GM19043 (cell line): Measurements from ENCODE around the gene IL17REL.

ENCODE experiments used
- ATAC-seq: cut with Tn5 transposase; IDR thresholded peaks from one replicate; pipeline ENCODE4 v1.9.1; 2021; ENCODE audit warnings: low read depth; ENCODE audit not compliant: unreplicated experiment

IL17REL gene

DNA sequence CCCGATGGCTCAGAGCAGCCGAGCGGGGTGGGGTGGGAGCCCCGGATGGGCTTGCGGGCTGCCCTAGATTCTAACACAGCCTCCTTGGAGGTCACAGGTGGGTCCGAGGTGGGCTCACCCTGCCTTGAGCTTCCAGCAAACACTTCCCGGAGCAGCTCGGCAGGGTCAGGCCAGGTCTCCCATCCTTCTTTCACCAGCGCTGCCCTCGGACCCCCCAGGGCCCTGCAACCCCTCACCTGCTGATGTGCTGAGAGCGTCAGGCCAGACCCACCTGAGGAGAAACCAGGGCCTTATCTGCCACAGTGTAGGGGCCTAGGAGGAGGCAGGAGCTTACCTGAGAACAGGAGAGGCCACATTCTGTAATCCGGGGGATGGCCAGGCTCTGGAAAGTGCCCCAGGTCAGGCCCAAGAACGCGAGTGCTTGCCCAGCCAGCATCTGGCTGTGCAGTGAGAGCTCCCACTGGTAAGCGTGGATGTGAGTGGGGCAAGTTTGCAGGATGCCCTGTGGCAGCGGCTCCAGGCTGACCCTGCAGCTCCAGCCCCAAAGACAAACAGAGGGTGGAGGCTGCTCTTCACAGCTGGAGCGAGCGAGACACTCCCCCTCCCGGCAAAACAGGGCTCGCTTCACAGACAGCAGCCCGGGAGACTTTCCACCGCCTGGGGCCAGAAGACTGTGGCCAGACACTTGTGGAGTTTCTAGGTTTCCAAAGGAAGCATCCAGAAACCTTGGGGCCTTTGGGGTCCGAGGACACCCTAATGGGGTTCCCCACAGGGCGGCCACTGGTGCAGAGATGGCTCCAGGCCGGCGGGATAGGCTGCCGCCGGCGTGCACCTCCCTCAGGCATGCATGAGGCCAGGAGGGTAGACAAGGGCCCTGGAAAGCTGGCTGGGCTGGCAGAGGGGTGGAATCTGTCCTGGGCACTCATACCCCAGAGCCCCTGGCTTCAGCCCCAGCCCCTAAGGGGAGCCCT is at the start of gene IL17REL:
Gene IL17REL, minus strand, starts transcription at position 555 of the 971 bp plus-strand sequence. Its CDS starts 119 bp downstream, at position 436.
- ATAC-seq, result no peak

DNA sequence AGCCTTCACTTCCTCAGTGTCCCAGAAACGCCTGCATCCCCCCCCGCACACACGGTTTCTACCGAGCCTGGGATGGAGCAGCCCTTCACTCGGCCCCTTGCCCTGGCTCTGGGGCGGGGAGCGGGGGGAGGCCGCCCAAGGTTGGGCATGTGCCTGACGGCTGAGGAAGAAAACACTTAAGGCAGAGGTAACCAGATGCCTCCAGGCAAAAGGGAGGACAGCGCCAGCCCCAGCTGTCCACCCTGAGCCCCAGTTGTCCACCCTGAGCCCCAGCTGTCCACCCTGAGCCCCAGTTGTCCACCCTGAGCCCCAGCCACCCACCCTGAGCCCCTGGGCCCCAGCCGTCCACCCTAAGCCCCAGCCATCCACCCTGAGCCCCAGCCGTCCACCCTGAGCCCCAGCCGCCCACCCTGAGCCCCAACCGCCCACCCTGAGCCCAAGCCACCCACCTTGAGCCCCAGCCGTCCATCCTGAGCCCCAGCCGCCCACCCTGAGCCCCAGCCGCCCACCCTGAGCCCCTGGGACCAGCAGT is 49.3 kb upstream of the IL17REL start:
- ATAC-seq, result no peak

DNA sequence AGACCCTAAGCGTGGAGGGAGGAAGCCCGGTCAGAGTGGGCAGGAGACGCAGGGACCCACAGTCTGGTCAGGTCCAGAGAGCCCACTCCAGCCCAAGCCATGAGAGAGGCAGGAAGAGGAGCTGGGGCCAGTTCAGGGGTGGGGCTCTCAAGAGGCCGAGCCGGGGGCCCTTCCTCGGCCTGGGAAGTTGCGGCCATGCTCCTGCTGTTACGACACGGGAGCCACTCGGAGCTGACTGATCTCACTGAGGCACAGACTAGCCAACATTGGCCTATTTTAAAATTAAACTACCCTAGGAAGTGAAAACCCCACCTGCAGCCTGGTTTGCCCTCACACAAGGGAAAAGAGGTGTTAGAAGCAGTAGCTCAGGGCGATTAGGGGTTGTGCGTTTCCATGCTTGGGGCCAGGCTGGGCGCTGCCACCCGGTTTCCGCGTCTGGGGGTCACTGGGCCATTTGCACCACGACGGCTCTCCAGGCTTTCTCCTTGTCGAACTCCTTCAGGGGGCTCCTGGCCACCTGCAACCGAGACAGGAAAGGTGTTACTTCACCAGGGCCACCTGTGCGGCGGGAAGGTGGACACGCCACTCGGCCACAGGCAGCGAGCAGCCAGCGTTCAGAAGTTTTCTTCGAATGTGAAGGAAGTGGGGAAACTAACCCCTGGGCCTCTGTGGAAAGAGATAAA is 48.7 kb upstream of the IL17REL start:
- ATAC-seq, result no peak

DNA sequence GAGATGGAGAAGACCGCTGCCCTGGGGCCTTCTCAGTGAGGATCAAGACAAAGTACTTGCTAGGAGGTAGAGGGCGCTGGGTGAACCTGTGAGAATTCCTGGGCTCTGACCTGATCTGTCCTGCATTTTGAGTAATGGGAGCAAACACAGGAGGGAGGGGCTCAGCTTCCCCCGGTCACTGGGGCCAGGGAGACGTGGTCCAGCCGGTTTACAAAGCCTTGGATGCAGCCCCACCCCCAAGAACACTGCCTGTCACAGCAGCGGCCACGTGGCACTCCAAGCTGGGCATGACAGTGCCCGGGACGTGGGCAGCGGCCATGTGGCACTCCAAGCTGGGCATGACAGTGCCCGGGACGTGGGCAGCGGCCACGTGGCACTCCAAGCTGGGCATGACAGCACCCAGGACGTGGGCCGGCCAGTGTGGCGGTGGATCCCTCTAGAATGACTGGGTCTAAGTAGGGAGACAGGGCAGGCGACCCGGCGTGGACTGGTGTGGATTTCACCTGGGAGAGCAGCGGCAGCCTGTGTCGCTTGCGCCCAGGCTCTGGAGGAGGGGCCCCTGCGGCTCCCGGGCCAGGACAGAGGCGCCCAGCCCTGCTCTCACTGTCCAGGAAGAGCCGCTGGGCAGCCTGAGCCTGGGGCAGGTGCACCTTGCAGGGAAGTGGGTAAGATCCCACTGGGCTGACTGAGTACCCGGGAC is 48.0 kb upstream of the IL17REL start:
- ATAC-seq, result no peak

DNA sequence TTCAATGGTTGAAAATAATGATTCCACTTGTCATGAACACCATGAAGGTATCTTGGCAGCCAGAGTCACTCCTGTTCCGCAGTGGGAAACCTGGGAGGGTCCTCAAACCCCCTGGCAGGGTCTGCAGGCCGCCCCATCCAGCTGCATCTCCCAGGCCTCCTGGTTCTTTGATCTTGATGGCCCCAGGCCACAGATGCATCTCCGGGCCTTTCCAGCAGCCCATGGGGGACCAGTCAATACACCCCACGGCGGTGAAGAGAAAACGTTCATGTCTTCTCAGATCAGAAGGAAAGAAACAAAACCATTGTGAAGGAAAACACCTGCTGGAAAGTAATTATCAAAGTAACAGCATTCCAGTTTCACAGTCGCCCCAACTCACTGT is 47.3 kb upstream of the IL17REL start:
- ATAC-seq, result no peak

DNA sequence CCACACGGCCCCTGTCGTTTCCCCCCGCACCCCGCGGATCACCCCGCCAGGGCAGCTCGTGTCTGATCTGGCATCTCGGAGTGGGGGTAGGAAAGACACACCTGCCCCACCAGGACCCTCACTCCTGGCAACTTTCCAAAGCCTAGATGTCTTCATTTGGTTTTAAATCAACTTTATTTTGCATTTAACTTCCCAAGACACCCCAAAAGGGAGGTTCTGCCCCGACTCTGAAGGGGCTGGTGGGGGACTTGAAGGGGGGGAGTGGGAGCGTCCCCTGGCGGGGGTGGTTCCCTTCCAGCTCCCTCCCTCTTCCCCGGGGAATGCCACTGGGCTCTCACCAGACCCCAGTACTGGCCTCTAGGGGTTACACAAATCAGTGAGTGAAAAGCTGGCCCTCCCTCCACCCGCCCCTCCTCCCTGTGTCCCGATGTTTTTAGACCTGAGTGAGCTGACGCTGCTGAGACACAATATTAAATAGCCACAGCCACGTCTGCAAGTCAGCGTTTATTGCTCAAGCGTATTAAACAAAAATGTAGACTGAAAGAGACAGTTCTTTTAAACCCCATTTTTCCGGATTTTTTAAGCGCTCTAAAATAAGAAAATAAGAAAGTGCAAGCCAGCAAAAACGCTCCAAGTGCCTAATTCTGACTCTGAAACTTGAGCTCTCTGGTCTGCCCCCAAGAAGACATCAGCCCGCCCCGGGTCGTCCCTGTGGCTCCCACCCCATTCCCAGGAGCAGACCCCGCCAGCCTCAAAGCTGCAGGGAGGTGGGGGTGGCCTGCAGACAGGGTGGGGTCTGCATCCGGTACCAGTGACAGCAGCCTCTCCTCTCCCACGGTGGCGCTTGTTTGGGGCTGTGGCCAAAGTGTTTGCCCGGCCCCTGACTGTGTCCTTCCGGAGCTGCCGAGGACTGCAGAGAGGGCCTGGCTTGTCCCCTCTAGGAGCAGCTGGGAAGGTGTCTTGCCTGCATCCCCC is 46.6 kb upstream of the IL17REL start:
- ATAC-seq, result no peak

DNA sequence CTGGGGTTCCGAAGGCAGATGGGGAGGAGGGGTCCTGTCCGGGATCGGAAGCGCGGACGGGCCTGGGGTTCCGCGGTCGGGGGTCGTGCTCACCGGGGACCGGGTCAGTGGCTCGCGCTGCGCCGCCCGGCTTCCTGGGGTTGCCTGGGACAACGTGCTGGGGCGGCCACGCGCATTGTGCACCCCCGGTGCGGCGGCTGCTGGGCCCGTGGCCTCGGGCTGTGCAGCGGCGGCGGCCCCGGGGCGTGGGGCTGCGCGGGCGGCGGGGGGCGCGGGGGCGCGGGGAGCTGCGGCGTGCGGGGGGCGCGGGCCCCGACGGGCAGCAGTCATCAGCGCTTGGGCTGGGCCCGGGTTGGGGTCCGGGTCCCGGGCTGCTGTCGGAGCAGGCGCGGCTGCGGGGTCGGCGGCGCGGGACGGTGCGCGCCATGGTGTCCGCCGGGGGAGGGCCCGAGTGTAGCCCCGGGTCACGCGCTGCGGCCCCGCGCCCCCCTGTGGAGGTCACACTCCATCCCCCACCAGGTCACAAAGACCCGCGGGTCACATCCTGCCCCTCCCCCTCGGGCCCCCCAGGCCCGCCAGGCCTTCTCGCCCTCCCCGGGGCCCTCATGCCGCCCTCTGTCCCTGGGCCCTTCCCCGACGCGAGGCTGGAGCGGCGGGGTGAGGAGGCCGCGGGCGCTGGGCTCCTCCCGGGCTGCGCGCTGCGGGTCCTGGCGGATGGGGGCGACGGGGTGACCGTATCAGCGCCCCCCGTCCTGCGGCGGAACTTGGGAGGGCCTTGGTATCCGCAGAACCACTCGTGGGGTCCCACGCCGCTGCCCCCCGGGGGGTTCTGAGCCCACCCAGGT is 45.7 kb upstream of the IL17REL start, which contains the start of gene TTLL8:
Gene TTLL8, minus strand, starts transcription at position 238 of the 845 bp plus-strand sequence.
- ATAC-seq, result no peak

DNA sequence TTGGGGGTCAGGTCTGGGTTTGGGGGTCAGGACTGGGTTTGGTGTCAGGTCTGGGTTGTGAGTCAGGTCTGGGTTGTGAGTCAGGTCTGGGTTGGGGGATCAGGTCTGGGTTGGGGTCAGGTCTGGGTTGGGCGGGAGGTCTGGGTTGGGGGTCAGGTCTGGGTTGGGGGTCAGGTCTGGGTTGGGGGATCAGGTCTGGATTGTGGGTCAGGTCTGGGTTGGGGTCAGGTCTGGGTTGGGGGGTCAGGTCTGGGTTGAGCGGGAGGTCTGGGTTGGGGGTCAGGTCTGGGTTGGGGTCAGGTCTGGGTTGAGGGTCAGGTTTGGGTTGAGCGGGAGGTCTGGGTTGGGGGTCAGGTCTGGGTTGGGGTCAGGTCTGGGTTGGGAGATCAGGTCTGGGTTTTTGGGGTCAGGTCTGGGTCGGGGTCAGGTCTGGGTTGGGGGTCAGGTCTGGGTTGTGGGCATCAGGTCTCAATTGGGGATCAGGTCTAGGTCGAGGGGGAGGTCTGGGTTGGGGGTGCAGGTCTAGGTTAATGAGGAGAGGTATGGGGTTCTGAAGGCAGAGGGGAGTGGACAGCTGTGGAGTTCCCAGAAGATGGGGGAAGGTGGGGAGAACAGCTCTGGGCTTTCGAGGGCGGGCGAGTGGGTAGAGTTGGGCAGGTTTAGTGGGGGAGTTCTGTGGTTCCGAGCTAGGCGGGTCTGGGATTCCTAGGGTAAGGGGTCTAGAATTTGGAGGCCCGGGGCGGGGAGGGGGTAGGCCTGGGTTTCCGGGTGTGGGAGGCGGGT is 44.9 kb upstream of the IL17REL start:
- no peak for ATAC-seq

DNA sequence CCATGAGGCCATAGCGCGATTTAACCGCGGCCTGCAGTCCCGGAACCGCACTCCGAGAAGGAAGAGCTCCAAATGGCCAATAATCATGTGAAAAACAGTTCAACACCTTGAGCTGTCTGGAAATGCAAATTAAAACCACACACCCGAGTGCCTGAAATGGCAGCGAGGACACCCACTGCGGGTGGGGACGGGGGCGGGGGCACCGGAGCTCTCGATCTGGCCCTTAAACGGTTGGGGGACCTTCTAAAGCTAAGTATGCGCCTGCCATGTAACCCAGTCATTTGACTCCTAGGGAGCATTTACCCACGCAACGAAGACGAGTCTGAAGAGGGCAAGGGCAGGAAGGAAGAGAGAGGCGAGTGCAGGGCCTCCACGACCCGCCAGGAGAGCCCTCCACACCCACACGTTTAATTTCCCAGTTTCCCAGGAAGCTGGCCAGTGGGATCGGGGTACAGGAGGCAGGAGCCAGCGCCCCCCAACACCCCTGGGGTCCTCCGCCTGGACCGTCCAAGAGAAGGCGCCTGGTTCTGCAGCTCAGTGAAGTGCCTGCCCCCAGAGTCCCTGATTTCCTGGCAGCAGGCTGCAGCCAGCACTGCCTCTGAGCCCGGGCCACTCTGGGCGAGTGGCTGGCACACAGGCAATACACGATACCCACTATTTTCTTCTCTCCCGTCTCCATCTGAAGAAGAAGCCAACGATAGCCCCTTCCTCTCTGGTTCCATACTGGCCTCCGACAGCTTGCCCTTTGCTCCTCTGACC is 43.8 kb upstream of the IL17REL start:
- ATAC-seq, result no peak

DNA sequence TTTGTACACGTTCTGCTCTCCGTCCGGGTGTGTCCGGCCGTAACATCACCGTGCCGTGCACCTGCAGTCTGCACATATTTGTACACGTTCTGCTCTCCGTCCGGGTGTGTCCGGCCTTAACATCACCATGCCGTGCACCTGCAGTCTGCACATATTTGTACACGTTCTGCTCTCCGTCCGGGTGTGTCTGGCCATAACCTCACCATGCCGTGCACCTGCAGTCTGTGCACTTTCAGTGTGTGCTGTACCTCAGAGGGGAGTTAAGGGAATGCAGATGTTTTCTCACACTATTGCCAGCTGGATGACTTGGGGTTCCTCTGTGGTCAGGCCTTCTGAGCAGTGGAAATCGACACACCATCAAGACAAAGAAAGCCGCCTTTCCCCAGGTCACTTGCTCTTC is 41.3 kb upstream of the IL17REL start:
- ATAC-seq, result no peak

DNA sequence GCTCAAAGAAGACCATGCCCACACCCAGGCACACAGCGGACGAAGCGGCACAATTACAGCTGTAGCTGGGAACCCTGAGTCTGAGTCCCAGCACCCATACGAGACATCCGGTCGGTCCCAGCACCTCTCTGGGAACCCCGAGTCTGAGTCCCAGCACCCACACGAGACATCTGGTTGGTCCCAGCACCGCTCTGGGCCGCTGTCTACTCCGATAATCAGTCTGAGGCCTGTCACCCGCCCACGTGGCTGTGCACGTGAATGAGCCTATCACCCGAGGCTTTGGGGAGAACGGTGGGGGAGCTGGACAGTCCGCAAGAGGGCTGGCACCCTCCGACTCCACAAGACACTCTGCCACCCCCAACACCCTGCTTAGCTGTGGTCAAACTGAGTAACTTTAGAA is 39.4 kb upstream of the IL17REL start:
- no peak for ATAC-seq

DNA sequence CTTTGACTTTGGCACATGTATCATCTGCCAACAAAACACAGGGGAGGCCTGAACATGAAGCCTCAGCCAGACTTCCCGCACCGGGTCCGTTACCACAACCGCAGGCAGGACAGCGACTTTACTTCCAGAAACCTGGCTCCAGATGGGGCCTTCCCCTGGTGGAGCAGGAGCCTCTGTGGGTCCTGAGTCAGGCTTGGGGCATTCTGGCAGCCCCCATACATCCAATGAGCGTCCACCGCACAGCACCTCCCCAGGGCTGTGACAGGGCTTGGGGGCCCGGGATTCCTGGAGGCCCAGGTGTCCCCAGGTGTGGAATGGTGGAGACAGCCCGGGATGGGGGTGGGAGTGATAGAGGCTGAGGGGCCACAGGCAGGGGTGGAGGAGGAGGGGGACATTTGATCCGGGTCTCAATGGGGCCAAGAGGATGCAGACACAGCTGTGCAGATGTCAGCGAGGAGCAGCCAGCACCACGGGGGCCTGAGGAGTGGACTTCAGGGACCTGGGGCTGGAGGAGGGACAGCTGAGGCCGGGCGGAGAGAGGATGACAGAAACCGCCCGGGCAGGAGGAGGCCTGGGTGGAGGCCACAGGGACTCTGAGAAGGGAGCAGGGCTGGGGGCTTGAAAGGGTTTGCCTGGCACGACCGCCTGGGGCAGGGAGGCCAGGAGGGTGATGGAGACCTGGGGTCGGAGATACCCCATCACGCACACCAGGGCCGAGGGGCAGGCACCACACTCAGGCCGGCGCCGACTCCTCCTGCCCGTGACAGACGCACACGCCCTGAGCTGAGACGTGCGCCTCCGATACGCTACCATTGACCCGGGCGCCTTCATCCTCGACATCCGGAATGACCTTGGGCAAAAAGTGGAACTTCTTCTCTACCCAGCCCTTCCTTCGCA is 37.0 kb upstream of the IL17REL start:
- no peak for ATAC-seq

DNA sequence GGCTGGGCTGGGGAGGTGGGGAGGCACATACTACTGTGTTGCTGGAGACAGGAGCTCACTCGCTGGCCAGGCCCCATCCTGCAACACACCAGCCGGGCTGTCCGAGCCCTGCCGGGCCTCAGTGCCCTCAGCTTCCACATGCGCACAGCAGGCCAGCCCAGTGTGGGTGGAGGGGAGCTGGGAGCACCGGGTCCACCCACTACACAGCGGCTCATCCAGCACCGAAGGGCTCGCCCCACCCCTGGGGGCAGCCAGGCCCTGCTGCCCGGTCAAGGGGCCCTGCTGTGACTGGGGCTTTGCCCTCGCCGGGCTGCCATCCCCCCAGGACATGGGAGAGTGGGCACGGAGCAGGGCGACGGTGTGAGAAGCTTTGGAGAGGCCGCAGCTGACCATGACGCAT is 36.3 kb upstream of the IL17REL start:
- no peak for ATAC-seq

DNA sequence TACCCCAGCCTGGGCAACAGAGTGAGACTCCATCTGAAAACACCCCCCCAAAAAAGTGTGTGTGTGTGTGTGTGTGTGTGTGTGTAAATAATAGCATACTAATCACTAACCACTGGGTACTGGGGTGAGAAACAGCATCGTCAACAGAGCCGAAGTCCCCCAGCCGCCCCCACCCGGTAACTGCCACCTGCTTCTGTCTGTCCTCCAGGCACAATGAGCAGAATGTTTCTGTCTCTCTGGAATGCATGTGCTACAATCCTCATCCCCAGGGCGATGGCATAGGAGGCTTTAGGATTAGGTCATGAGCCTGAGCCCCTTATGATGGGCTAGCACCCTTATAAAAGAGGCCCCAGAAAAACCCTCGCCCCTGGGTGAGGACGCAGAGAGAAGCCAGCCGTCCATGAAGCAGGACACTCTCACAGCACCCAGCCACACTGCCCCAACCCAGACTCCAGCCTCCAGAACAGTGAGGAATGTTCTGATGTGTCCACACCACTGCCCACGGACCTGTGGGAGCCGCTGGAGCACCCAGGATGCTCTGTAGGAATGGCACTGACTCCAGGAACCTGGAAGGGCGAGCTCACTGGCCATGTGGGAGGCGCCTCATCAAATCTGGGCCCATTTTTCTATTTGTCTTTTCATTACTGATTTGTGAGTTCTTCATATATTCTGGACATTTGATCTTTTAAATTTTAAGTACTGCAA is 35.6 kb upstream of the IL17REL start:
- ATAC-seq, result no peak

DNA sequence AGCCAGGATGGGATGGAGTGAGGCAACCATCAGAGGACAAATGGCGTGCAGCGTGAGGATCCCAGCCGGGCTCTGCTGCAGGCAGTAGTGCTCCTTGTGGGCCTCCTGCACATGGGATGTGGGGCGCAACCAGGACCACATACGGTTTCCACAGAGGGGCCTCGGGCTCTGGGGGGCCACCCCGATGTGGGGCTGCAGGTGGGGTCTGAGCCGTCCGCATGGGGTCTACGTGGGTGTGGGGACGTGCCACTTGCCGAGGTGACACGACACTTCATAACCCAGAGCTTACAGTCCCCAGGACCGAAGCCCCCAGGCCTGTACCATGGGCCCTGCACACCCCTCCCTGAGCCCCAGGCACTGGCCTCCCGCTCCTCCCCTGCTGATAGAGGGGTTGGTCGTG is 34.8 kb upstream of the IL17REL start:
- no peak for ATAC-seq
